Measurements from ENCODE around the gene NEU2. TPM values are rescaled to one million over a fixed set of nuclear protein-coding genes. Genes with fewer than 3 reads are reported as not detected.

The NEU2 gene
- total and polyA plus RNA-seq, 2 of the 13 experiments (the other 11 are each of a cell fraction or from before 2014, with no cell fraction given) = not detected

DNA sequence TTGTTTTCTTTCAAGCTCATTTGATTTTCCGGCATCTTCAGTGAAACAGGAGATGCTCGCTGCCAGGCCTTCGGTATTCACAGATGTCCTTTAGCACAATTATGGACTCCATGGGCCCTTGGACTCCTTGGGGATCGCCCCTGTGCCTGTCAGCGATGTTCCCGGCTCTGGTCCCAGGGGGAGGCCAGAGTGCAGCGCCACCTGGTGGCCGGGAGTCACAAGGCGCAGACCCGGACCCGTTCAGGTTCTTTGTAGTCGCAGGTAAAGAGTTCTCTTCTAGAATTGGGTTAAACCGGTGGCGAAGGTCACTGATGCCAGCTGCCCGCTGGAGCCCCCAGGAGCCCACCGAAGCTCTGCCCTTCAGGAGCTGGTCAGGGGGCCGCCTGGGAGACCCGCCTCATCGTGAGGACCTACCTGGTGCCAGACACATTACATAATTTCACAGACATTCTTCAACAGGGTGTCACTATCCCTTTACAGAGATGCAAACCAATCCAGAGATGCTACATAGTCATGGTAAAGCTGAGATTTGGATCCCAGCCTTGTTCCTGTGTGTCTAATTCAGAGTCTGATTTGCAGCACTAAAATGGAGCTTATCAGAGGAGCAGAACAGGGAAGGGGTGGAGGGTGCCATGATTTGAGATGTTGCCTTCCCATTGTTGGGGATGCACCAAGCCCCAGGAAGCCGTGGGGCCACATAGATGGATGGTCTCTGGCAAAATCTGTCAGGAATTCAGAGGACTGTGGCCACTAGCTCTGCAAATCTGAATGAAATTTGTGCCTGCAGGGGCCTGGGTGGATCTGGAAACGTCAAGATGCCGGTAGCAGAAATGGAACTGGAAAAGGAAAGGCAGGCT lies 21.7 kb downstream of the NEU2 start (continued):
- TF ChIP-seq, protein P1, sequence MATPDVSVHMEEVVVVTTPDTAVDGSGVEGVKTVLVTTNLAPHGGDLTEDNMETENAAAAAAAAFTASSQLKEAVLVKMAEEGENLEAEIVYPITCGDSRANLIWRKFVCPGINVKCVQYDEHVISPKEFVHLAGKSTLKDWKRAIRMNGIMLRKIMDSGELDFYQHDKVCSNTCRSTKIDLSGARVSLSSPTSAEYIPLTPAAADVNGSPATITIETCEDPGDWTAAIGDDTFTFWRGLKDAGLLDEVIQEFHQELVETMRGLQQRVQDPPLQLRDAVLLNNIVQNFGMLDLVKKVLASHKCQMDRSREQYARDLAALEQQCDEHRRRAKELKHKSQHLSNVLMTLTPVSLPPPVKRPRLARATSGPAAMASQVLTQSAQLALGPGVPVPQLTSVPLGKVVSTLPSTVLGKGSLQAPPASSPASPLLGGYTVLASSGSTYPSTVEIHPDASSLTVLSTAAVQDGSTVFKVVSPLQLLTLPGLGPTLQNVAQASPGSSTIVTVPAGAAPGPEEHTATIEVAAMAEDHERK (CRISPR knock-in tag; IDR thresholded peaks at IDR 0.05; ENCODE audit: low read depth) = no peak
- TF ChIP-seq ZNF772 (CRISPR knock-in tag; IDR thresholded peaks at IDR 0.05) (no peak; the same call in 1 of the 2 replicates), NR2F2 (IDR thresholded peaks at IDR 0.05; ENCODE audit: borderline replicate concordance, low read depth) (no peak), AGO2 (optimal IDR thresholded peaks at IDR 0.05; ENCODE audit: low read depth, low read length) (no peak), ZBTB1 (CRISPR knock-in tag; IDR thresholded peaks at IDR 0.05; ENCODE audit: borderline replicate concordance) (no peak), KDM5A (IDR thresholded peaks at IDR 0.05; ENCODE audit: borderline replicate concordance, low read length) (no peak), FOXJ3 (CRISPR knock-in tag; IDR thresholded peaks at IDR 0.05; ENCODE audit: borderline replicate concordance) (0 out of 2 replicates have a peak, but pooled peaks have one; percentile 23), POGZ (CRISPR knock-in tag; IDR thresholded peaks at IDR 0.05) (no peak), ZNF12 (CRISPR knock-in tag; IDR thresholded peaks at IDR 0.05) (no peak), JARID2 (CRISPR knock-in tag; IDR thresholded peaks at IDR 0.05; ENCODE audit: insufficient replicate concordance) (no peak), ZFP62 (CRISPR knock-in tag; IDR thresholded peaks at IDR 0.05) (no peak), ZNF251 (CRISPR knock-in tag; IDR thresholded peaks at IDR 0.05) (no peak), ETV5 (CRISPR knock-in tag; IDR thresholded peaks at IDR 0.05; ENCODE audit: borderline replicate concordance) (no peak), RFXAP (CRISPR knock-in tag; IDR thresholded peaks at IDR 0.05; ENCODE audit: borderline replicate concordance) (no peak), YY1 (IDR thresholded peaks at IDR 0.05; ENCODE audit: insufficient read depth, insufficient replicate concordance, low read depth, low read length) (peak; percentile 42)
- TF ChIP-seq, protein P2, sequence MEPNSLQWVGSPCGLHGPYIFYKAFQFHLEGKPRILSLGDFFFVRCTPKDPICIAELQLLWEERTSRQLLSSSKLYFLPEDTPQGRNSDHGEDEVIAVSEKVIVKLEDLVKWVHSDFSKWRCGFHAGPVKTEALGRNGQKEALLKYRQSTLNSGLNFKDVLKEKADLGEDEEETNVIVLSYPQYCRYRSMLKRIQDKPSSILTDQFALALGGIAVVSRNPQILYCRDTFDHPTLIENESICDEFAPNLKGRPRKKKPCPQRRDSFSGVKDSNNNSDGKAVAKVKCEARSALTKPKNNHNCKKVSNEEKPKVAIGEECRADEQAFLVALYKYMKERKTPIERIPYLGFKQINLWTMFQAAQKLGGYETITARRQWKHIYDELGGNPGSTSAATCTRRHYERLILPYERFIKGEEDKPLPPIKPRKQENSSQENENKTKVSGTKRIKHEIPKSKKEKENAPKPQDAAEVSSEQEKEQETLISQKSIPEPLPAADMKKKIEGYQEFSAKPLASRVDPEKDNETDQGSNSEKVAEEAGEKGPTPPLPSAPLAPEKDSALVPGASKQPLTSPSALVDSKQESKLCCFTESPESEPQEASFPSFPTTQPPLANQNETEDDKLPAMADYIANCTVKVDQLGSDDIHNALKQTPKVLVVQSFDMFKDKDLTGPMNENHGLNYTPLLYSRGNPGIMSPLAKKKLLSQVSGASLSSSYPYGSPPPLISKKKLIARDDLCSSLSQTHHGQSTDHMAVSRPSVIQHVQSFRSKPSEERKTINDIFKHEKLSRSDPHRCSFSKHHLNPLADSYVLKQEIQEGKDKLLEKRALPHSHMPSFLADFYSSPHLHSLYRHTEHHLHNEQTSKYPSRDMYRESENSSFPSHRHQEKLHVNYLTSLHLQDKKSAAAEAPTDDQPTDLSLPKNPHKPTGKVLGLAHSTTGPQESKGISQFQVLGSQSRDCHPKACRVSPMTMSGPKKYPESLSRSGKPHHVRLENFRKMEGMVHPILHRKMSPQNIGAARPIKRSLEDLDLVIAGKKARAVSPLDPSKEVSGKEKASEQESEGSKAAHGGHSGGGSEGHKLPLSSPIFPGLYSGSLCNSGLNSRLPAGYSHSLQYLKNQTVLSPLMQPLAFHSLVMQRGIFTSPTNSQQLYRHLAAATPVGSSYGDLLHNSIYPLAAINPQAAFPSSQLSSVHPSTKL (CRISPR knock-in tag; IDR thresholded peaks at IDR 0.05) = 0 out of 2 replicates have a peak, but pooled peaks have one; percentile 10
- TF ChIP-seq, protein P3, sequence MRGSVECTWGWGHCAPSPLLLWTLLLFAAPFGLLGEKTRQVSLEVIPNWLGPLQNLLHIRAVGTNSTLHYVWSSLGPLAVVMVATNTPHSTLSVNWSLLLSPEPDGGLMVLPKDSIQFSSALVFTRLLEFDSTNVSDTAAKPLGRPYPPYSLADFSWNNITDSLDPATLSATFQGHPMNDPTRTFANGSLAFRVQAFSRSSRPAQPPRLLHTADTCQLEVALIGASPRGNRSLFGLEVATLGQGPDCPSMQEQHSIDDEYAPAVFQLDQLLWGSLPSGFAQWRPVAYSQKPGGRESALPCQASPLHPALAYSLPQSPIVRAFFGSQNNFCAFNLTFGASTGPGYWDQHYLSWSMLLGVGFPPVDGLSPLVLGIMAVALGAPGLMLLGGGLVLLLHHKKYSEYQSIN (CRISPR knock-in tag; IDR thresholded peaks at IDR 0.05; ENCODE audit: borderline replicate concordance) = no peak
- TF ChIP-seq, protein P4, sequence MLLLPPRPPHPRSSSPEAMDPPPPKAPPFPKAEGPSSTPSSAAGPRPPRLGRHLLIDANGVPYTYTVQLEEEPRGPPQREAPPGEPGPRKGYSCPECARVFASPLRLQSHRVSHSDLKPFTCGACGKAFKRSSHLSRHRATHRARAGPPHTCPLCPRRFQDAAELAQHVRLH (CRISPR knock-in tag; IDR thresholded peaks at IDR 0.05; ENCODE audit: borderline replicate concordance, low read depth) = peak; percentile 43; the same call in 1 of the 2 replicates
- TF ChIP-seq, protein P5, sequence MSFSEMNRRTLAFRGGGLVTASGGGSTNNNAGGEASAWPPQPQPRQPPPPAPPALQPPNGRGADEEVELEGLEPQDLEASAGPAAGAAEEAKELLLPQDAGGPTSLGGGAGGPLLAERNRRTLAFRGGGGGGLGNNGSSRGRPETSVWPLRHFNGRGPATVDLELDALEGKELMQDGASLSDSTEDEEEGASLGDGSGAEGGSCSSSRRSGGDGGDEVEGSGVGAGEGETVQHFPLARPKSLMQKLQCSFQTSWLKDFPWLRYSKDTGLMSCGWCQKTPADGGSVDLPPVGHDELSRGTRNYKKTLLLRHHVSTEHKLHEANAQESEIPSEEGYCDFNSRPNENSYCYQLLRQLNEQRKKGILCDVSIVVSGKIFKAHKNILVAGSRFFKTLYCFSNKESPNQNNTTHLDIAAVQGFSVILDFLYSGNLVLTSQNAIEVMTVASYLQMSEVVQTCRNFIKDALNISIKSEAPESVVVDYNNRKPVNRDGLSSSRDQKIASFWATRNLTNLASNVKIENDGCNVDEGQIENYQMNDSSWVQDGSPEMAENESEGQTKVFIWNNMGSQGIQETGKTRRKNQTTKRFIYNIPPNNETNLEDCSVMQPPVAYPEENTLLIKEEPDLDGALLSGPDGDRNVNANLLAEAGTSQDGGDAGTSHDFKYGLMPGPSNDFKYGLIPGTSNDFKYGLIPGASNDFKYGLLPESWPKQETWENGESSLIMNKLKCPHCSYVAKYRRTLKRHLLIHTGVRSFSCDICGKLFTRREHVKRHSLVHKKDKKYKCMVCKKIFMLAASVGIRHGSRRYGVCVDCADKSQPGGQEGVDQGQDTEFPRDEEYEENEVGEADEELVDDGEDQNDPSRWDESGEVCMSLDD (CRISPR knock-in tag; IDR thresholded peaks at IDR 0.05; ENCODE audit: borderline replicate concordance) = no peak

Data from HepG2 (cell line).